Central memory CD4-positive, alpha-beta T cell (primary cell): ENCODE data around the gene TNFAIP3.

Experiments used
- DNase-seq: peaks from one replicate; pipeline ENCODE4 v3.0.0; 2022

TNFAIP3 gene

GRCh38 chr6:137866200-137866913, 702 bp upstream of the TNFAIP3 start:
- DNase-seq = no peak

- peak; percentile 68 for DNase-seq
Observed at GRCh38 chr6:137867685-137868509, 838 bp downstream of the TNFAIP3 start.

GRCh38 chr6:137868721-137869548, 1.9 kb downstream of the TNFAIP3 start:
- DNase-seq = peak; percentile 47

GRCh38 chr6:137869549-137870307, 2.7 kb downstream of the TNFAIP3 start:
- DNase-seq = peak; percentile 48

- DNase-seq = peak; percentile 47
Observed at GRCh38 chr6:137870308-137870644, 3.2 kb downstream of the TNFAIP3 start.

GRCh38 chr6:137870744-137871247, 3.7 kb downstream of the TNFAIP3 start:
- peak; percentile 71 for DNase-seq

- peak; percentile 42 for DNase-seq
Observed at GRCh38 chr6:137871291-137871690, 4.2 kb downstream of the TNFAIP3 start.

- DNase-seq = peak; percentile 37
Observed at GRCh38 chr6:137871831-137872454, 4.9 kb downstream of the TNFAIP3 start.

GRCh38 chr6:137872581-137873115, 5.6 kb downstream of the TNFAIP3 start:
- no peak for DNase-seq

- DNase-seq = peak; percentile 66
Observed at GRCh38 chr6:137873273-137873762, 6.3 kb downstream of the TNFAIP3 start.

GRCh38 chr6:137874204-137875057, 7.4 kb downstream of the TNFAIP3 start:
- peak; percentile 28 for DNase-seq

- DNase-seq = peak; percentile 48
Observed at GRCh38 chr6:137875058-137875520, 8.0 kb downstream of the TNFAIP3 start.

GRCh38 chr6:137875606-137876005, 8.5 kb downstream of the TNFAIP3 start:
- peak; percentile 37 for DNase-seq

- DNase-seq = peak; percentile 34
Observed at GRCh38 chr6:137876547-137876946, 9.5 kb downstream of the TNFAIP3 start.

- DNase-seq = peak; percentile 35
Observed at GRCh38 chr6:137877113-137877512, 10.1 kb downstream of the TNFAIP3 start.

- DNase-seq = peak; percentile 35
Observed at GRCh38 chr6:137877606-137878005, 10.5 kb downstream of the TNFAIP3 start.

GRCh38 chr6:137878029-137878428, 11.0 kb downstream of the TNFAIP3 start:
- DNase-seq = no peak

GRCh38 chr6:137878486-137879285, 11.6 kb downstream of the TNFAIP3 start:
- DNase-seq = peak; percentile 53

GRCh38 chr6:137879299-137879698, 12.2 kb downstream of the TNFAIP3 start:
- no peak for DNase-seq
